Measurements from ENCODE around the gene COPRS.

Gene COPRS

GRCh38 chr17:31806921-31807320 lies 52.1 kb downstream of the COPRS start:
- no peak for DNase-seq

GRCh38 chr17:31803494-31804213 lies 55.4 kb downstream of the COPRS start:
- no peak for DNase-seq

GRCh38 chr17:31802502-31802901 lies 56.5 kb downstream of the COPRS start:
- DNase-seq = no peak
